Activated CD8-positive, alpha-beta memory T cell treated with anti-CD3 and anti-CD28 coated beads, Interleukin-2, amount 50 U/mL, for 24 hours (primary cell): ENCODE results near the gene YIPF2.
"Not testable (repeated sequence)": the region's sequence is repeated elsewhere in the genome, so short reads cannot be mapped to it uniquely, and the experiment has no call there.

ENCODE experiments used
- DNase-seq: peaks from one replicate; pipeline ENCODE4 v3.0.0-alpha.2; 2020; ENCODE audit errors: extremely low read depth

YIPF2 gene

GRCh38 chr19:10941649-10942048, 13.2 kb upstream of the YIPF2 start:
- DNase-seq = not testable (repeated sequence)

- no peak for DNase-seq
These were observed 8.2 kb upstream of the YIPF2 start for GRCh38 chr19:10936661-10937084.

GRCh38 chr19:10935371-10936059, 7.1 kb upstream of the YIPF2 start:
- no peak for DNase-seq

- no peak for DNase-seq
These were observed 959 bp upstream of the YIPF2 start for GRCh38 chr19:10929402-10929794.

- DNase-seq = no peak
These were observed 493 bp downstream of the YIPF2 start for GRCh38 chr19:10927730-10928562.

- DNase-seq = no peak
These were observed 3.8 kb downstream of the YIPF2 start for GRCh38 chr19:10924597-10924996.

- DNase-seq = no peak
These were observed 5.0 kb downstream of the YIPF2 start for GRCh38 chr19:10923260-10924112.

GRCh38 chr19:10922638-10923014, 5.8 kb downstream of the YIPF2 start:
- no peak for DNase-seq

GRCh38 chr19:10921910-10922637, 6.4 kb downstream of the YIPF2 start:
- DNase-seq = no peak

GRCh38 chr19:10921199-10921909, 7.1 kb downstream of the YIPF2 start:
- DNase-seq = no peak

GRCh38 chr19:10920781-10921180, 7.7 kb downstream of the YIPF2 start:
- DNase-seq = no peak

GRCh38 chr19:10920288-10920655, 8.2 kb downstream of the YIPF2 start:
- DNase-seq = no peak

- DNase-seq = no peak
These were observed 8.8 kb downstream of the YIPF2 start for GRCh38 chr19:10919352-10920287.

- no peak for DNase-seq
These were observed 10.1 kb downstream of the YIPF2 start for GRCh38 chr19:10918359-10918758.

- DNase-seq = no peak
These were observed 11.8 kb downstream of the YIPF2 start for GRCh38 chr19:10916602-10917001.

GRCh38 chr19:10915130-10916091, 13.0 kb downstream of the YIPF2 start:
- DNase-seq = no peak

- no peak for DNase-seq
These were observed 14.6 kb downstream of the YIPF2 start for GRCh38 chr19:10913716-10914340.

- DNase-seq = no peak
These were observed 15.8 kb downstream of the YIPF2 start for GRCh38 chr19:10912619-10913018.
